GM12891 (cell line): ENCODE measurements around the gene GGNBP2.

Experiments used
- POLR2A ChIP-seq: IDR thresholded peaks from 2 replicates; pipeline ENCODE4 v1.6.1; 2011; ENCODE audit warnings: low read depth, low read length, control low read depth
- POLR2AphosphoS5 ChIP-seq: IDR thresholded peaks from 2 replicates; pipeline ENCODE4 v1.6.1; 2011; ENCODE audit warnings: low read depth, low read length, control low read depth

DNA sequence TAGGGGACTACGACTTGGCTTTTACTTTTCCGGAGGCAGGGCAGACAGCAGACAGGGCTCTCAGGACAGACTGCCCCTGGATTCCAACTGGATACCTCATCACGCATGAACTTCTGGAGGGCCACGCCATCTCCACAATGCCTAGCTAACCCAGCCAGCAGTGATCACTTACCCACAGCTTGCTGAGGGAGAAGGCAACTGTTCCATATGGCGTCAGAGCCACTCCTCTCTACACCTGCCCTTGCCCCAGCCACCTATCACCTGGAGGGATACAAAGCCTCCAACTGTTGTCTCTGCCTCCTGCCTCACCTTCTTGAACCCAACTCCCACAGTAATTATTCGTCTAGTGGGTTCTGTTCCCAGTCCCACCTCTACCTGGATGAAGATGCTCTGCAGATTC is 18.8 kb upstream of the GGNBP2 start:
- TF ChIP-seq POLR2A (no peak), POLR2AphosphoS5 (no peak)
